T1000 (cell line): ENCODE results near the gene FOXK1.
"Not testable (repeated sequence)": the region's sequence is repeated elsewhere in the genome, so short reads cannot be mapped to it uniquely, and the experiment has no call there.

ENCODE experiments used
- DNase-seq: peaks from one replicate; lab custom pipeline; 2025; ENCODE audit warnings: mixed read lengths; lab: John Stamatoyannopoulos, UW

The FOXK1 gene

GRCh38 chr7:4800926-4801838 is 119.1 kb downstream of the FOXK1 start:
- DNase-seq, result no peak

GRCh38 chr7:4801839-4802231 is 119.7 kb downstream of the FOXK1 start:
- no peak for DNase-seq

- not testable (repeated sequence) for DNase-seq
Measured at GRCh38 chr7:4802577-4802976, 120.5 kb downstream of the FOXK1 start.

- DNase-seq, result no peak
Measured at GRCh38 chr7:4803397-4804241, 121.5 kb downstream of the FOXK1 start.

- no peak for DNase-seq
Measured at GRCh38 chr7:4805110-4805983, 123.3 kb downstream of the FOXK1 start.

GRCh38 chr7:4805984-4806300 is 123.8 kb downstream of the FOXK1 start:
- DNase-seq, result no peak

GRCh38 chr7:4806983-4807597 is 125.0 kb downstream of the FOXK1 start:
- no peak for DNase-seq

- DNase-seq, result no peak
Measured at GRCh38 chr7:4807598-4808016, 125.5 kb downstream of the FOXK1 start.

- no peak for DNase-seq
Measured at GRCh38 chr7:4808026-4808425, 125.9 kb downstream of the FOXK1 start.

GRCh38 chr7:4808565-4808964 is 126.5 kb downstream of the FOXK1 start:
- DNase-seq, result no peak

- no peak for DNase-seq
Measured at GRCh38 chr7:4809091-4809591, 127.0 kb downstream of the FOXK1 start.

GRCh38 chr7:4809666-4810065 is 127.6 kb downstream of the FOXK1 start:
- no peak for DNase-seq

GRCh38 chr7:4814433-4814832 is 132.3 kb downstream of the FOXK1 start:
- no peak for DNase-seq

GRCh38 chr7:4815121-4815520 is 133.0 kb downstream of the FOXK1 start:
- DNase-seq, result no peak

- no peak for DNase-seq
Measured at GRCh38 chr7:4815609-4816418, 133.7 kb downstream of the FOXK1 start.

- no peak for DNase-seq
Measured at GRCh38 chr7:4816419-4817080, 134.5 kb downstream of the FOXK1 start.

GRCh38 chr7:4817178-4817901 is 135.2 kb downstream of the FOXK1 start:
- DNase-seq, result no peak

- DNase-seq, result no peak
Measured at GRCh38 chr7:4818000-4818794, 136.1 kb downstream of the FOXK1 start.
